ENCODE measurements around the gene CCDC134.
A peak's percentile ranks its signal among the peaks of the same experiment; 100 is the strongest.

CCDC134 gene

DNA sequence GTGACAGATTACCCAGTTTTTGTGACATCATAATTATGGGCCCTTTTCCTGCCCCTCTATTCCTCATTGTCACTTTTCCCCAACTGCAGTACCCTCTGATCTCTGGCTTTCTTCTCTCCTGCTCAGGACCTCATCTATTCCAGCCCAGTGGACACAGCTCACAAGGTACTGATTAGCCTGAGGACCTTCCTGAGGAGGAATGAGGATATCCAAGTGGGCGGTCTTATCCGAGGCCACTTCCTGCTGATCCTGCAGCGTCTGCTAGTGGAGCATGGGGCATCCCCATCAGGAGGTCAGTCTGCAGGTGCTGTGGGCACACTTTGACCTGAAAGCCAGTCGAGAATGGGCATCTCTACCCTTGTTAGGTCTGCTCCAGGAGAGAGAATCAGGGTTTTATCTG, 24.5 kb upstream of the CCDC134 start:
- Histone ChIP-seq H3K4me1 (ENCODE audit: control insufficient read depth, insufficient read depth, low read depth, low read length) (peaks cover 4% of the 10 kb centered on the region), H3K36me3 (ENCODE audit: control insufficient read depth in 1 of 2, insufficient read depth in 2 of 2, low read depth in 1 of 2, low read length in 2 of 2) (no peaks in the 10 kb centered on the region), H3K4me2 (ENCODE audit: low read length, poor library complexity, severe bottlenecking) (no peak overlapping the region), H4K8ac (ENCODE audit: low read length) (no peak overlapping the region), H3K14ac (ENCODE audit: low read length in 2 of 2) (no peak overlapping the region), H3K23ac (ENCODE audit: low read length in 2 of 2) (no peak overlapping the region), H3K4me3 (ENCODE audit: insufficient read depth in 1 of 2, low read depth in 1 of 2, low read length in 2 of 2) (no peak overlapping the region), H3K9ac (ENCODE audit: low read length) (no peak overlapping the region), H3K27me3 (ENCODE audit: control insufficient read depth in 1 of 2, insufficient read depth in 1 of 2, low read length in 2 of 2) (no peaks in the 10 kb centered on the region), H4K91ac (ENCODE audit: low read length) (no peak overlapping the region), H2BK120ac (ENCODE audit: low read depth, low read length) (no peak overlapping the region), H2BK5ac (ENCODE audit: low read depth, low read length, poor library complexity, severe bottlenecking) (no peak overlapping the region), H3K27ac (ENCODE audit: low read length, poor library complexity, severe bottlenecking) (no peak overlapping the region), H2BK12ac (ENCODE audit: low read length in 2 of 2) (no peak overlapping the region), H3K4ac (ENCODE audit: low read depth in 1 of 2, low read length in 2 of 2) (no peak overlapping the region), H2AK5ac (ENCODE audit: low read length, severe bottlenecking) (no peak overlapping the region), H2AFZ (ENCODE audit: low read depth, low read length) (no peak overlapping the region), H3K18ac (ENCODE audit: low read depth in 1 of 2, low read length in 2 of 2) (no peak overlapping the region), H3K79me1 (replicated peaks; ENCODE audit: low read length, poor library complexity, severe bottlenecking) (no peaks in the 10 kb centered on the region), H3K9me3 (ENCODE audit: control insufficient read depth, low read length) (no peaks in the 10 kb centered on the region), H2BK15ac (ENCODE audit: low read depth, poor library complexity, severe bottlenecking) (no peak overlapping the region)
- no peak for DNase-seq
- 73% methylated on average over 4 of the region's 4 CpGs for WGBS

DNA sequence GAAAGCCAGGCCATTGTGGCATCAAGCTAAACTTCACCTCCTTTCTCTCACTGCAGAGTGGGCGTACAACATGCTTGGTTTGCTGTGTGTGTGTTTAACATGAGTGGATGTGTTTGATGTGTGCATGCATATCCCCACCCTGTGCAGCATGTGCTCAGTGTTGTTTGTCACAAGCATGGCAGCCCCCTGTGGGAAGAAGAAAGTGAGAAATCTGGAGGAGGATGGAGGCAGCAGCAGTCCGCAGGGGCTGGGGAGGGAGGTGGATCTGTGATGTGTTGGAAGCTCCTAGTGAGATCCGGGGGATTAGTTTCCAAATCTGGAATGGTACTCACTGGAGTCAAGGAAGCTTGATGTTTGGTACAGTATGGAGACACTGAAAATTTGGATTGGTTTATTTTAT, 24.1 kb upstream of the CCDC134 start:
- Histone ChIP-seq H3K9ac (ENCODE audit: low read length) (no peak overlapping the region), H2BK5ac (ENCODE audit: low read depth, low read length, poor library complexity, severe bottlenecking) (no peak overlapping the region), H2BK12ac (ENCODE audit: low read length in 2 of 2) (no peak overlapping the region), H4K91ac (ENCODE audit: low read length) (no peak overlapping the region), H2BK15ac (ENCODE audit: low read depth, poor library complexity, severe bottlenecking) (no peak overlapping the region), H2AFZ (ENCODE audit: low read depth, low read length) (no peak overlapping the region), H3K9me3 (ENCODE audit: control insufficient read depth, low read length) (no peaks in the 10 kb centered on the region), H3K27ac (ENCODE audit: low read length, poor library complexity, severe bottlenecking) (no peak overlapping the region), H3K4me2 (ENCODE audit: low read length, poor library complexity, severe bottlenecking) (no peak overlapping the region), H3K4ac (ENCODE audit: low read depth in 1 of 2, low read length in 2 of 2) (no peak overlapping the region), H3K27me3 (ENCODE audit: control insufficient read depth in 1 of 2, insufficient read depth in 1 of 2, low read length in 2 of 2) (no peaks in the 10 kb centered on the region), H2AK5ac (ENCODE audit: low read length, severe bottlenecking) (no peak overlapping the region), H4K8ac (ENCODE audit: low read length) (no peak overlapping the region), H3K14ac (ENCODE audit: low read length in 2 of 2) (no peak overlapping the region), H3K36me3 (ENCODE audit: control insufficient read depth in 1 of 2, insufficient read depth in 2 of 2, low read depth in 1 of 2, low read length in 2 of 2) (no peaks in the 10 kb centered on the region), H3K4me3 (ENCODE audit: insufficient read depth in 1 of 2, low read depth in 1 of 2, low read length in 2 of 2) (no peak overlapping the region), H3K4me1 (ENCODE audit: control insufficient read depth, insufficient read depth, low read depth, low read length) (peaks cover 6% of the 10 kb centered on the region), H2BK120ac (ENCODE audit: low read depth, low read length) (no peak overlapping the region), H3K18ac (ENCODE audit: low read depth in 1 of 2, low read length in 2 of 2) (no peak overlapping the region), H3K23ac (ENCODE audit: low read length in 2 of 2) (no peak overlapping the region), H3K79me1 (replicated peaks; ENCODE audit: low read length, poor library complexity, severe bottlenecking) (no peaks in the 10 kb centered on the region)
- WGBS, result 100% methylated on average over 2 of the region's 3 CpGs
- no peak for DNase-seq

DNA sequence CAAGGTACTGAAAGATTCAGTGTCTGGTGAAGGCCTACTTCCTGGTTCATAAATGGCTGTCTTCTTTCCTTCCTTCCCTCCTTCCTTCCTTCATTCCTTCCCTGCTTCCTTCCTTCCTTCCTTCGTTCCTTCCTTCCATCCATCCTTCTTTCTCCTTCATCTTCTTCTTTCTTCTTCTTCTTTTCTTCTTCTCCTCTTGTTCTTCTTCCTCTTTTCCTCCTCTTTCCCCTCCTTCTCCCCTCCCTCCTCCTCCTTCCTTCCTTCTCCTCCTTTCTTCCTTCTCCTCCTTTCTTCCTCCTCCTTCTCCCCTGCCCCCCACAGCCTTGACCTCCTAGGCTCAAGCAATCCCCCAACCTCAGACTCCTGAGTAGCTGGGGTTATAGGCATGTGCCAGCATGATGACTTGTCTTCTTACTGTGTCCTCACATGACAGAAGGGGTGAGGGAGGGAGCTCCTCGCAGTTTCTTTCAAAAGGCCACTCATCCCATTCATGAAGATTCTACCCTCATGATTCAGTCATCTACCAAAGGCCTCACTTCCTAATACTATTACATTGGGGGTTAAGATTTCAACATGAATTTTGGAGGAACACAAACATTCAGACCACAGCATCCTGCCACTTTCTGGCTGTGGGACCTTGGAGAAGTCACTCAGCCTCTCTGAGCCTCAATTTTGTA, 22.6 kb upstream of the CCDC134 start:
- Histone ChIP-seq H3K27me3 (ENCODE audit: control insufficient read depth in 1 of 2, insufficient read depth in 1 of 2, low read length in 2 of 2) (no peaks in the 10 kb centered on the region), H2BK12ac (ENCODE audit: low read length in 2 of 2) (no peak overlapping the region), H3K27ac (ENCODE audit: low read length, poor library complexity, severe bottlenecking) (no peak overlapping the region), H2BK120ac (ENCODE audit: low read depth, low read length) (no peak overlapping the region), H3K9ac (ENCODE audit: low read length) (peak overlapping the region; percentile 25), H2AK5ac (ENCODE audit: low read length, severe bottlenecking) (no peak overlapping the region), H4K91ac (ENCODE audit: low read length) (no peak overlapping the region), H3K4me1 (ENCODE audit: control insufficient read depth, insufficient read depth, low read depth, low read length) (peaks cover 14% of the 10 kb centered on the region), H2BK5ac (ENCODE audit: low read depth, low read length, poor library complexity, severe bottlenecking) (no peak overlapping the region), H3K23ac (ENCODE audit: low read length in 2 of 2) (no peak overlapping the region), H3K4me3 (ENCODE audit: insufficient read depth in 1 of 2, low read depth in 1 of 2, low read length in 2 of 2) (no peak overlapping the region), H2AFZ (ENCODE audit: low read depth, low read length) (no peak overlapping the region), H4K8ac (ENCODE audit: low read length) (no peak overlapping the region), H3K9me3 (ENCODE audit: control insufficient read depth, low read length) (no peaks in the 10 kb centered on the region), H3K14ac (ENCODE audit: low read length in 2 of 2) (no peak overlapping the region), H3K18ac (ENCODE audit: low read depth in 1 of 2, low read length in 2 of 2) (no peak overlapping the region), H3K4me2 (ENCODE audit: low read length, poor library complexity, severe bottlenecking) (no peak overlapping the region), H3K4ac (ENCODE audit: low read depth in 1 of 2, low read length in 2 of 2) (no peak overlapping the region), H3K36me3 (ENCODE audit: control insufficient read depth in 1 of 2, insufficient read depth in 2 of 2, low read depth in 1 of 2, low read length in 2 of 2) (no peaks in the 10 kb centered on the region), H3K79me1 (replicated peaks; ENCODE audit: low read length, poor library complexity, severe bottlenecking) (no peaks in the 10 kb centered on the region), H2BK15ac (ENCODE audit: low read depth, poor library complexity, severe bottlenecking) (no peak overlapping the region)
- no peak for DNase-seq
- WGBS, result 95% methylated on average over 2 of the region's 2 CpGs

DNA sequence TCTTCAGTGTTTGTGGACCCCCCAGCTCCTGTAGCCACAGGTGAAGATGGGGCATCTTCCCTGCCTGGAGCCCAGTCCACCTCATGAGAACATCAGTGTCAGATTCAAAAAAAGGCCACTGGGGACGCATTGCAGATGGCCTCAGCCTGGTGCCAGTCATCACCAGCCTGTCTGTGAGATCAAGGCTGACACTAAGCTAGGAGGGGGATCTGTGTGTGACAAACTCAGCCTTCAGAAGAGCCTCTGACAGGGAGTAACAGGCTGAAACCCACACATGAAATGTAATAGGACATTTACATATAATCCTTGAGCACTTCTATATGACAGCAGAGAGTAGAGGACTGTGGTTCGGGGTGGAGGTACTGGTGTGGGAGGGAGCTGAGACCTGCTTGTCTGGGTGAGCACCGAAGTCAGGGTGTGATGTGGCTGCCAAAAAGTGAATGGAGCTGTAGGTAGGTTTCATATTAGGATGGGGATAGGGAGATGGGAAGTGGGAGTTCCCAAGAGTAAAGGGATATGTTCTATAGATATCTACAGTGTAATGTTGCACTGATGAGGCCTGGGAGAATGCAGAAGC, 20.5 kb upstream of the CCDC134 start:
- H3K9me3 ChIP-seq (ENCODE audit: control insufficient read depth, low read length), result no peaks in the 10 kb centered on the region
- no peak overlapping the region for H3K23ac ChIP-seq (ENCODE audit: low read length in 2 of 2)
- H3K27me3 ChIP-seq (ENCODE audit: control insufficient read depth in 1 of 2, insufficient read depth in 1 of 2, low read length in 2 of 2), result no peaks in the 10 kb centered on the region
- no peak overlapping the region for H2BK120ac ChIP-seq (ENCODE audit: low read depth, low read length)
- H3K18ac ChIP-seq (ENCODE audit: low read depth in 1 of 2, low read length in 2 of 2), result no peak overlapping the region
- WGBS, result 63% methylated on average over 3 of the region's 3 CpGs
- no peak overlapping the region for H2AK5ac ChIP-seq (ENCODE audit: low read length, severe bottlenecking)
- H3K4me1 ChIP-seq (ENCODE audit: control insufficient read depth, insufficient read depth, low read depth, low read length), result peaks cover 14% of the 10 kb centered on the region
- no peak overlapping the region for H3K4ac ChIP-seq (ENCODE audit: low read depth in 1 of 2, low read length in 2 of 2)
- no peaks in the 10 kb centered on the region for H3K79me1 ChIP-seq (replicated peaks; ENCODE audit: low read length, poor library complexity, severe bottlenecking)
- H3K27ac ChIP-seq (ENCODE audit: low read length, poor library complexity, severe bottlenecking), result no peak overlapping the region
- H2BK12ac ChIP-seq (ENCODE audit: low read length in 2 of 2), result no peak overlapping the region
- H2AFZ ChIP-seq (ENCODE audit: low read depth, low read length), result no peak overlapping the region
- H3K14ac ChIP-seq (ENCODE audit: low read length in 2 of 2), result no peak overlapping the region
- H3K9ac ChIP-seq (ENCODE audit: low read length), result no peak overlapping the region
- no peak overlapping the region for H4K91ac ChIP-seq (ENCODE audit: low read length)
- no peak for DNase-seq
- no peak overlapping the region for H3K4me2 ChIP-seq (ENCODE audit: low read length, poor library complexity, severe bottlenecking)
- no peak overlapping the region for H4K8ac ChIP-seq (ENCODE audit: low read length)
- H2BK15ac ChIP-seq (ENCODE audit: low read depth, poor library complexity, severe bottlenecking), result no peak overlapping the region
- no peaks in the 10 kb centered on the region for H3K36me3 ChIP-seq (ENCODE audit: control insufficient read depth in 1 of 2, insufficient read depth in 2 of 2, low read depth in 1 of 2, low read length in 2 of 2)
- H2BK5ac ChIP-seq (ENCODE audit: low read depth, low read length, poor library complexity, severe bottlenecking), result no peak overlapping the region
- no peak overlapping the region for H3K4me3 ChIP-seq (ENCODE audit: insufficient read depth in 1 of 2, low read depth in 1 of 2, low read length in 2 of 2)

Measured in mesenchymal stem cell (in vitro differentiated cells and primary cell).